ENCODE measurements around the gene ARIH1. TPM values are rescaled to one million over a fixed set of nuclear protein-coding genes. Genes with fewer than 3 reads are reported as not detected.

ARIH1 gene
- polyA plus RNA-seq, 3 donors, result 13.5 to 47.2 (median 14.4) TPM

DNA sequence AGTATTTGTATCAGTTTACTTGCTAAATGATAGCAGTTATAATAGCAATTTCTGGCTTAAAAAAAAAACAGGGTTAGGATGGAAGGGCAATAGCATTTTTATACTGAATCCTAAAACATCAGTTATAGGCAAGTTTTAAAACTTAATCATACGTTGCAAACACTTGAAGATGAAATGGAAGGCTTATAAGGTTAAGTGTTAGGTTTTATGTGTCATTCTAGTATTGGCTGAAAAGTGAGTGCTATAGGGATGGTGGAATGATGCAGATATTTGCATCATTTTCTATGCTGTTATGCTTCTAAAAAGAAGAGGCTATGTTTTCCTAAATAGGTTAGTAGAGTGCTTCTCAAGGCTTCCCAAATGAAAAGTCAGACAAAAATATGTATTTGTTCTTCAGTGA is 23.3 kb downstream of the ARIH1 start:
- H3K36me3 Mint-ChIP-seq, result peaks cover 19 to 30% of the 10 kb centered on the region in 2 donors
- H3K27ac Mint-ChIP-seq, result peak overlapping the region in 1 of 7 donors; percentile 43
- H3K9me3 Mint-ChIP-seq, result no peaks in the 10 kb centered on the region
- H3K79me2 ChIP-seq (ENCODE audit: insufficient read depth, low read length), result peaks cover 99% of the 10 kb centered on the region
- no peak for TF ChIP-seq CTCF (IDR thresholded peaks at IDR 0.05)
- H2AFZ ChIP-seq (ENCODE audit: insufficient read depth, low read depth, low read length, poor library complexity, severe bottlenecking), result no peak overlapping the region
- H3K27me3 Mint-ChIP-seq (ENCODE audit: low read depth in 3 of 3), result no peaks in the 10 kb centered on the region
- H3K36me3 ChIP-seq (replicated peaks in 1 of 2; ENCODE audit: control insufficient read depth in 1 of 2, insufficient read depth in 2 of 2, low read length in 2 of 2), result peaks cover 0 to 26% of the 10 kb centered on the region in 2 donors
- intact Hi-C loops (cut with micrococcal nuclease), result no loop called here
- no CpG with 5 or more reads among the region's 1 CpG for WGBS (ENCODE audit: insufficient coverage)
- H3K27me3 ChIP-seq (ENCODE audit: control insufficient read depth in 2 of 2, insufficient read depth in 2 of 2, low read length in 2 of 2), result no peaks in the 10 kb centered on the region
- peaks cover 25% of the 10 kb centered on the region for H3K4me1 Mint-ChIP-seq
- no peak overlapping the region for H3K4me3 Mint-ChIP-seq
- no peak overlapping the region for H3K9ac ChIP-seq (ENCODE audit: insufficient read depth, low read length, poor library complexity, severe bottlenecking)
- no peak overlapping the region for H3K27ac ChIP-seq (ENCODE audit: low read depth in 1 of 2, low read length in 2 of 2)
- H4K20me1 ChIP-seq (ENCODE audit: insufficient read depth, low read length), result peaks cover 99% of the 10 kb centered on the region
- no peaks in the 10 kb centered on the region for H3K9me3 ChIP-seq (replicated peaks in 1 of 2; ENCODE audit: control insufficient read depth in 1 of 2, insufficient read depth in 1 of 2, low read length in 2 of 2)
- H3K4me2 ChIP-seq (replicated peaks; ENCODE audit: extremely low read depth, low read length, poor library complexity, severe bottlenecking), result no peak overlapping the region
- H3K4me1 ChIP-seq (ENCODE audit: control insufficient read depth in 1 of 2, insufficient read depth in 2 of 2, low read length in 2 of 2), result peaks cover 7 to 11% of the 10 kb centered on the region in 2 donors
- no peak for DNase-seq
- H3K4me3 ChIP-seq (replicated peaks in 1 of 3; ENCODE audit: low read depth in 2 of 3, low read length in 3 of 3), result no peak overlapping the region

DNA sequence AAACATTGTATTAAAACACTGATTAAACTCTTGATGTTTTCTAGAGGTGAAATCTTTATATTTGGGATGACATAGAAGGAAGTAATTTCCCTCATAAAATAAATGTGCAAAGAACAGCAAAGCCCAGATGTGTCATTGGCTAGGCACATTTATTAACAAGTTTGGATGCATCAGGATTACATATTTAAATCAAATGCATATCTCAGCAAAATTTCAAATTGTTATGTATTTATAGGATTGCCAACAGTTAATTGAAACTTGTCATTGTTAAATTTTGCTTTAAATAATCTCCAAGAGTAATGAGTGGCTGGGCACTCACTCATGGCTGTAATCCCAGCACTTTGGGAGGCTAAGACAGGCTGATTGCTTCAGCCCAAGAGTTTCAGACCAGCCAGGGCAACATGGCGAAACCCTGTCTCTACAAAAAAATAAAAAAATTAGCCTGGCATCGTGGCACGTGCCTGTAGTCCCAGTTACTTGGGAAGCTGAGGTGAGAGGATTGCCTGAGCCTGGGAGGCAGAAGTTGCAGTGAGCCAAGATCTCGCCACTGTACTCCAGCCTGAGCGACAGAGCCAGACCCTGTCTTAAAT is 28.2 kb downstream of the ARIH1 start:
- Mint-ChIP-seq H3K36me3 (peaks cover 20 to 36% of the 10 kb centered on the region in 2 donors), H3K4me3 (no peak overlapping the region), H3K9me3 (peaks cover 0 to 6% (median 0%) of the 10 kb centered on the region in 7 donors), H3K27me3 (ENCODE audit: low read depth in 3 of 3) (no peaks in the 10 kb centered on the region), H3K4me1 (peaks cover 16% of the 10 kb centered on the region), H3K27ac (no peak overlapping the region)
- Histone ChIP-seq H3K4me1 (ENCODE audit: control insufficient read depth in 1 of 2, insufficient read depth in 2 of 2, low read length in 2 of 2) (no peaks in the 10 kb centered on the region), H3K9me3 (replicated peaks in 1 of 2; ENCODE audit: control insufficient read depth in 1 of 2, insufficient read depth in 1 of 2, low read length in 2 of 2) (no peaks in the 10 kb centered on the region), H3K79me2 (ENCODE audit: insufficient read depth, low read length) (peaks cover 100% of the 10 kb centered on the region), H3K36me3 (replicated peaks in 1 of 2; ENCODE audit: control insufficient read depth in 1 of 2, insufficient read depth in 2 of 2, low read length in 2 of 2) (peaks cover 0 to 21% of the 10 kb centered on the region in 2 donors), H3K27me3 (ENCODE audit: control insufficient read depth in 2 of 2, insufficient read depth in 2 of 2, low read length in 2 of 2) (no peaks in the 10 kb centered on the region), H2AFZ (ENCODE audit: insufficient read depth, low read depth, low read length, poor library complexity, severe bottlenecking) (no peak overlapping the region), H3K9ac (ENCODE audit: insufficient read depth, low read length, poor library complexity, severe bottlenecking) (no peak overlapping the region), H4K20me1 (ENCODE audit: insufficient read depth, low read length) (peaks cover 99% of the 10 kb centered on the region), H3K4me2 (replicated peaks; ENCODE audit: extremely low read depth, low read length, poor library complexity, severe bottlenecking) (no peak overlapping the region), H3K4me3 (replicated peaks in 1 of 3; ENCODE audit: low read depth in 2 of 3, low read length in 3 of 3) (no peak overlapping the region), H3K27ac (ENCODE audit: low read depth in 1 of 2, low read length in 2 of 2) (no peak overlapping the region)
- TF ChIP-seq CTCF (IDR thresholded peaks at IDR 0.05), result no peak
- intact Hi-C loops (cut with micrococcal nuclease), result no loop called here
- WGBS (ENCODE audit: insufficient coverage), result no CpG with 5 or more reads among the region's 5 CpGs
- no peak for DNase-seq

Measured in CD14-positive monocyte (primary cell).